GM10266 (cell line): ENCODE measurements around the gene FAM163B.

ENCODE experiments used
- DNase-seq: peaks from one replicate; pipeline ENCODE4 v3.0.0; 2012; ENCODE audit errors: extremely low spot score
- TF ChIP-seq, protein P1 (sequence below): IDR thresholded peaks from 2 replicates; pipeline ENCODE4 v1.5.1; 2012; ENCODE audit warnings: mild to moderate bottlenecking, low read depth; ENCODE audit not compliant: control insufficient read depth, insufficient read depth; ENCODE audit errors: missing control alignments

Gene FAM163B

GRCh38 chr9:133643362-133643755 lies 34.2 kb upstream of the FAM163B start:
- no peak for DNase-seq
- TF ChIP-seq, protein P1, sequence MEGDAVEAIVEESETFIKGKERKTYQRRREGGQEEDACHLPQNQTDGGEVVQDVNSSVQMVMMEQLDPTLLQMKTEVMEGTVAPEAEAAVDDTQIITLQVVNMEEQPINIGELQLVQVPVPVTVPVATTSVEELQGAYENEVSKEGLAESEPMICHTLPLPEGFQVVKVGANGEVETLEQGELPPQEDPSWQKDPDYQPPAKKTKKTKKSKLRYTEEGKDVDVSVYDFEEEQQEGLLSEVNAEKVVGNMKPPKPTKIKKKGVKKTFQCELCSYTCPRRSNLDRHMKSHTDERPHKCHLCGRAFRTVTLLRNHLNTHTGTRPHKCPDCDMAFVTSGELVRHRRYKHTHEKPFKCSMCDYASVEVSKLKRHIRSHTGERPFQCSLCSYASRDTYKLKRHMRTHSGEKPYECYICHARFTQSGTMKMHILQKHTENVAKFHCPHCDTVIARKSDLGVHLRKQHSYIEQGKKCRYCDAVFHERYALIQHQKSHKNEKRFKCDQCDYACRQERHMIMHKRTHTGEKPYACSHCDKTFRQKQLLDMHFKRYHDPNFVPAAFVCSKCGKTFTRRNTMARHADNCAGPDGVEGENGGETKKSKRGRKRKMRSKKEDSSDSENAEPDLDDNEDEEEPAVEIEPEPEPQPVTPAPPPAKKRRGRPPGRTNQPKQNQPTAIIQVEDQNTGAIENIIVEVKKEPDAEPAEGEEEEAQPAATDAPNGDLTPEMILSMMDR = no peak

- DNase-seq = no peak
- TF ChIP-seq, protein P1 = no peak
These were observed 33.6 kb upstream of the FAM163B start for GRCh38 chr9:133642708-133643361.

DNA sequence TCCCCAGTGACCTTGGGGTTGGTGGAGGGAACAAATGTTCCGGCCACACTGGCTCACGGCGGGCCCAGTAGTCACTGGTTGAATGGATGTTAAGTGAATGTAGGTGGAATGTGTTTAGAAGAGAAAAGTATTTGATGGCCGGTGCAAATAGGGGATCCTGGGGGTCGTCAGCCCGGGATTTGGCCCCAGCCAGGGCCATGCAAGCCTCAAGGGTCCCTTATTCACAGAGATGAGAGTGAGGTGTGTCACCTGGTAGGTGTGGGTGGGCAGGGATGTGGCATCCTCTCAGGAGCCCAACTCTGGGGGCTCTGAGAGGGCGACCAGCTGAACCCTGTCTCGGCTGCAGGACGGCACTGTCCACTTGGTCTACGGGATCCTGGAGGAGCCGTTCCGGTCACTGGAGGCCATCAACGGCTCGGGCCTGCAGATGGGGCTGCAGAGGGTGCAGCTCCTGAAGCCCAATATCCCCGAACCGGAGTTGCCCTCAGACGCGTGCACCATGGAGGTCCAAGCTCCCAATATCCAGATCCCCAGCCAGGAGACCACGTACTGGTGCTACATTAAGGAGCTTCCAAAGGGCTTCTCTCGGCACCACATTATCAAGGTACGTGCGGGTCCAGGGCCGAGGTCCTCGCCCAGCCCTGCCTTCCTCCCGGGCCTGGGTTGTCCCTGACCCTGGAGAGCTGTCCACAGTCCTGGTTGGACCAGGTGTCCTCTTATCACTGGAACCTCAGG lies 32.8 kb upstream of the FAM163B start:
- TF ChIP-seq, protein P1 = no peak
- no peak for DNase-seq

DNA sequence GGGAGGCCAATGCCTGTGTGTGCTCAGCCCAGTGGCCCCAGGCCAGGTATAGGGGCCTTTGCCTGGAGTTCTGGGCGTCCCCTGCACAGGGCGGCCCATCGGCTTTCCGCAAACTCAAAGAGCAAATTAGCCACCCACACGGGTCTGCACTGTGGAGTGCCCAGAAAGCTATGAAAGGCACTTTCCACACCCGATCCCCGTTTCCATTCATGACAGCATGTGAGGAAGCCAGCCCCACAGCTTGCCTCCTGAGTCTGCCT lies 32.1 kb upstream of the FAM163B start:
- no peak for DNase-seq
- TF ChIP-seq, protein P1 = no peak

DNA sequence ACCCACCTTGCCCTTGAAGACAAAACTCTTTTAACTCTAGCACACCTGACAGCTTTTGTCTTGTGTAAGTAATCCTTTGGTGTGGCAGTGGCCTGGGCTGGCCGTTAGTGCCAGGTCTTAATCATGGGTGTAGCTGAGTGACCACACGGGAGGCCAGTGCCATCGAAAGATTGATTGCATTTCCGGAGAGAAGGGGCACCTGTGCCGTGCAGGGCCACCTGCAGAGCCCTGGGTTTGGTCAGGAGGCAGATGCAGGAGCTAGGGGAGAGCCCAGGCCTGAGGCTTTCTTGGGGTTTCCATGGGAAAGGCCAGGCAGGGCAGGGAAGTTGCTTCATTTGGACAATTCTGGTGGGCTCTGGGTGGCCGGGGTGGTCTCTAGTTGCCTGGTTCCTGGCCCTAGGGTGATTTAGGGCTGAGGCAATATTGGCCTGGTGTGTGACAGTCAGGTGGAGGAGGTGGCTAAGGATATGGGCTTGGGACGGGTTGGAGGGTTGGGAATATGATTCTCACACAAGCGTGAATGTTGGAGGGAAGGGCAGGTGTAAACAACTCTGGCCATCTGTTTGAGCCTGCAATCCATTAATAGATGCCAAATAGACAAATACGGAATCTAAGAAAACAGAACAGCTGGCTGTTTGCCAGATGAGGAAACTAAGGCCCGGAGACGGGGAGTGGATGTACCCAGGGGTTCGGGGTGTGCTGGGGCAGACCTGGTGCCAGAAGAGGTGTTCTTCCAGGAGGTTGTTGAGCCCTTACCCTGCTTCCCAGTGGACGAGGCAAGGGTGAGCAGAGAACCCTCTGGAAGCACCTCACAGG lies 31.6 kb upstream of the FAM163B start:
- TF ChIP-seq, protein P1 = no peak
- DNase-seq = no peak

- DNase-seq = no peak
- TF ChIP-seq, protein P1 = no peak
These were observed 31.0 kb upstream of the FAM163B start for GRCh38 chr9:133640160-133640559.

GRCh38 chr9:133639613-133640012 lies 30.4 kb upstream of the FAM163B start:
- no peak for DNase-seq
- TF ChIP-seq, protein P1 = no peak
